HepG2 (cell line): Measurements from ENCODE around the gene TOM1L2. TPM values are rescaled to one million over a fixed set of nuclear protein-coding genes. Genes with fewer than 3 reads are reported as not detected.

Source experiments
- ATAC-seq: fragments of 200-7000 bp; cut with Tn5 transposase; 3 replicates; pipeline ENCODE4 v1.9.1; 2020; ENCODE audit warnings: mild to moderate bottlenecking, moderate library complexity
- BruUV-seq: library from RNA; stranded (reverse); fragments of 400-500 nt; replicated peaks from 2 replicates; lab custom pipeline; 2021; lab: Mats Ljungman, UMichigan
- CTCF ChIA-PET: fragments of 300-600 bp; formaldehyde crosslinking; extraction: SDS; loops from one replicate; lab custom pipeline; 2021; ENCODE audit warnings: low total read pairs, inconsistent platforms, low intra/inter-chr PET ratio; lab: Yijun Ruan, JAX
- POLR2A ChIA-PET: fragments of 350-600 bp; sonication (Branson Sonifier 250); formaldehyde crosslinking; loops from one replicate; lab custom pipeline; 2020; ENCODE audit warnings: antibody characterized with exemption, inconsistent platforms; lab: Yijun Ruan, JAX
- DNase-seq: peaks from one replicate; pipeline ENCODE4 v3.0.0-alpha.2; 2015; ENCODE audit warnings: low spot score
- FAIRE-seq: peaks from 3 replicates; lab custom pipeline; 2011; peaks lifted over from hg19 to GRCh38; lab: Jason Lieb, UNC
- H2AFZ ChIP-seq: one replicate; pipeline ENCODE4 v1.6.1; 2011; ENCODE audit warnings: low read length, inconsistent platforms
- H3K27ac ChIP-seq: fragments of 300-600 bp; 3 replicates; pipeline ENCODE4 v1.8.0; 2011; ENCODE audit warnings: mixed run types, mild to moderate bottlenecking, mixed read lengths, low read length, inconsistent platforms; ENCODE audit not compliant: insufficient read depth; ENCODE audit errors: extremely low read length
- H3K27me3 ChIP-seq, 2 experiments: fragments of 200-600 bp in 1 of 2; 2 replicates in 1 of 2; 3 replicates in 1 of 2; pipeline versions ENCODE4 v1.6.0 to v1.8.0; 2011; ENCODE audit warnings: low read length in 2 of 2, mild to moderate bottlenecking in 2 of 2, moderate library complexity in 2 of 2, inconsistent platforms in 1 of 2; ENCODE audit not compliant: insufficient read depth in 2 of 2, control insufficient read depth in 1 of 2
- H3K36me3 ChIP-seq, 2 experiments: fragments of 200-600 bp in 1 of 2; replicated peaks in 1 of 2; 2 replicates in 1 of 2; 3 replicates in 1 of 2; pipeline versions ENCODE4 v1.5.1 to v1.8.0; 2011; ENCODE audit warnings: low read length in 2 of 2, inconsistent platforms in 1 of 2; ENCODE audit not compliant: insufficient read depth in 2 of 2, control insufficient read depth in 1 of 2
- H3K4me1 ChIP-seq: 2 replicates; pipeline ENCODE4 v1.5.1; 2012; ENCODE audit warnings: low read length, inconsistent platforms; ENCODE audit not compliant: insufficient read depth
- H3K4me2 ChIP-seq: 2 replicates; pipeline ENCODE4 v1.6.0; 2011; ENCODE audit warnings: low read depth, low read length, inconsistent platforms
- H3K4me3 ChIP-seq, 3 experiments: fragments of 200-600 bp in 1 of 3; sonication (generic), shearing (Covaris generic) in 1 of 3; replicated peaks in 1 of 3; 2 replicates each; pipeline ENCODE4 v1.5.1; 2011 to 2016; ENCODE audit warnings: low read length in 3 of 3, inconsistent platforms in 2 of 3, low read depth in 2 of 3, mild to moderate bottlenecking in 2 of 3, control low read depth in 1 of 3, mixed read lengths in 1 of 3; ENCODE audit not compliant: insufficient read depth in 1 of 3
- H3K79me2 ChIP-seq: one replicate; pipeline ENCODE4 v1.6.1; 2011; ENCODE audit warnings: low read length, inconsistent platforms; ENCODE audit not compliant: insufficient read depth
- H3K9ac ChIP-seq: 2 replicates; pipeline ENCODE4 v1.6.0; 2011; ENCODE audit warnings: mild to moderate bottlenecking, low read depth, low read length, inconsistent platforms; ENCODE audit not compliant: insufficient read depth
- H3K9me3 ChIP-seq: 2 replicates; pipeline ENCODE4 v1.5.1; 2012; ENCODE audit warnings: mild to moderate bottlenecking, low read length
- H4K20me1 ChIP-seq: 2 replicates; pipeline ENCODE4 v1.6.0; 2011; ENCODE audit warnings: inconsistent platforms, mild to moderate bottlenecking, low read length, moderate library complexity; ENCODE audit not compliant: insufficient read depth
- AHR ChIP-seq: IDR thresholded peaks from 2 replicates; pipeline ENCODE4 v1.6.1; 2018; ENCODE audit warnings: missing genetic modification reagents, missing compliant biosample characterization
- ATF4 ChIP-seq, 2 experiments: fragments of 450-650 bp in 1 of 2; sonication (generic) in 1 of 2; formaldehyde crosslinking; IDR thresholded peaks; 2 replicates each; pipeline versions ENCODE4 v1.5.0 to v1.8.0; 2020 to 2022; ENCODE audit warnings: mild to moderate bottlenecking in 1 of 2, missing genetic modification reagents in 1 of 2
- CTCF ChIP-seq: sonication (generic); formaldehyde crosslinking; IDR thresholded peaks from 2 replicates; pipeline ENCODE4 v1.5.0; 2020; ENCODE audit warnings: mild to moderate bottlenecking, missing genetic modification reagents, moderate library complexity
- DMTF1 ChIP-seq: sonication (generic); formaldehyde crosslinking; IDR thresholded peaks from 2 replicates; pipeline ENCODE4 v1.4.0; 2020; ENCODE audit warnings: mild to moderate bottlenecking, missing genetic modification reagents
- FUBP1 ChIP-seq: sonication (generic); formaldehyde crosslinking; IDR thresholded peaks from 2 replicates; pipeline ENCODE4 v1.5.1; 2020; ENCODE audit warnings: missing genetic modification reagents, mild to moderate bottlenecking, borderline replicate concordance
- MNT ChIP-seq: fragments of 450-650 bp; IDR thresholded peaks from 2 replicates; pipeline ENCODE4 v1.6.1; 2016
- RBM39 ChIP-seq: fragments of 200-400 bp; formaldehyde crosslinking; IDR thresholded peaks from one replicate; pipeline ENCODE4 v1.6.1; 2018; ENCODE audit warnings: antibody characterized with exemption, mild to moderate bottlenecking, low read depth, low read length; ENCODE audit not compliant: poor library complexity, severe bottlenecking
- SNAPC5 ChIP-seq: sonication (generic); formaldehyde crosslinking; IDR thresholded peaks from 2 replicates; pipeline ENCODE4 v1.8.1; 2023; ENCODE audit warnings: mild to moderate bottlenecking, missing genetic modification reagents, borderline replicate concordance
- TFDP1 ChIP-seq: IDR thresholded peaks from 2 replicates; pipeline ENCODE4 v1.6.1; 2016; ENCODE audit warnings: missing compliant biosample characterization, missing genetic modification reagents, borderline replicate concordance
- TFE3 ChIP-seq: IDR thresholded peaks from 2 replicates; pipeline ENCODE4 v1.6.1; 2016
- ZFAT ChIP-seq: sonication (generic); formaldehyde crosslinking; conservative IDR thresholded peaks from 2 replicates; pipeline ENCODE4 v1.8.1; 2023; ENCODE audit warnings: missing genetic modification reagents, inconsistent platforms
- WGBS: methylation state at CpG from one replicate; pipeline ENCODE4 v1.1.6; 2017; ENCODE audit warnings: low lambda C conversion rate; 5-methylcytosine and 5-hydroxymethylcytosine counted together
- in situ Hi-C: cut with HindIII; loops from 2 replicates; pipeline ENCODE4 v1.10.0; 2017; ENCODE audit warnings: low pct_unique_long_range_greater_than_20kb; ENCODE audit not compliant: extremely low pct_ligation_motif_present
- intact Hi-C: fragments of 100-400 bp; cut with micrococcal nuclease; formaldehyde crosslinking; loops from one replicate; pipeline ENCODE4 v1.10.0; 2022; ENCODE audit not compliant: unreplicated experiment
- polyA plus RNA-seq, 8 experiments: library from polyadenylated mRNA; depleted of rRNA in 3 of 8; stranded (reverse) in 7 of 8; unstranded in 1 of 8; fragments of >200 nt; fragmentation: Illumina TruSeq in 4 of 8; extraction: Trizol in 4 of 8; gene quantifications; 2 replicates each; pipeline versions ENCODE4 v1.2.1 to v1.2.3, GENCODE V29; 2011 to 2016; ENCODE audit warnings: low read depth in 4 of 8, missing spikeins in 1 of 8, mixed read lengths in 1 of 8; ENCODE audit not compliant: insufficient read depth in 1 of 8
- total RNA-seq, 5 experiments: library from RNA; depleted of rRNA; stranded (reverse); fragments of >200 nt; fragmentation: Illumina TruSeq; extraction: Trizol; gene quantifications; 2 replicates each; pipeline ENCODE4 v1.2.3, GENCODE V29; 2016; ENCODE audit warnings: low read depth in 1 of 5

The TOM1L2 gene
- total and polyA plus RNA-seq, 2 of the 13 experiments (the other 11 are each of a cell fraction or from before 2014, with no cell fraction given) = 4.7 to 7.4 TPM

- H3K9me3 ChIP-seq = no peaks in the 10 kb centered on the region
- TF ChIP-seq MNT (no peak), FUBP1 (CRISPR knock-in tag) (no peak), SNAPC5 (CRISPR knock-in tag) (no peak), TFDP1 (CRISPR knock-in tag) (no peak), CTCF (CRISPR knock-in tag) (no peak), TFE3 (CRISPR knock-in tag) (no peak), ATF4 (CRISPR knock-in tag; IDR thresholded peaks at IDR 0.05) (no peak), DMTF1 (CRISPR knock-in tag) (no peak), AHR (CRISPR knock-in tag) (no peak), ZFAT (CRISPR knock-in tag) (no peak), RBM39 (no peak)
- ATAC-seq (no peak), FAIRE-seq (no peak), DNase-seq (no peak)
- no peaks in the 10 kb centered on the region for H4K20me1 ChIP-seq
- intact Hi-C loops (no loop called here), in situ Hi-C loops (no loop called here)
- H3K27me3 ChIP-seq = no peaks in the 10 kb centered on the region
- no peaks in the 10 kb centered on the region for H3K36me3 ChIP-seq
- no peak overlapping the region for H3K9ac ChIP-seq
- no peak overlapping the region for H2AFZ ChIP-seq
- H3K4me1 ChIP-seq = peaks cover 36% of the 10 kb centered on the region
- CTCF ChIA-PET = no interaction called here
- no TSS peak for BruUV-seq
- POLR2A ChIA-PET = interaction anchor here (1.2 kb wide), 1 partner anchor 25 kb away, joined by 3 read pairs; the partner anchor contains the start of genes DRC3 and TOM1L2
- no peaks in the 10 kb centered on the region for H3K79me2 ChIP-seq
- H3K27ac ChIP-seq = no peak overlapping the region
- no peak overlapping the region for H3K4me2 ChIP-seq
- 93% methylated on average over 5 of the region's 5 CpGs for WGBS
- H3K4me3 ChIP-seq = no peak overlapping the region
Measured at GRCh38 chr17:17947309-17947708, 24.9 kb downstream of the TOM1L2 start.
